Endodermal cell (in vitro differentiated cells): ENCODE measurements around the gene ANKIB1. TPM values are rescaled to one million over a fixed set of nuclear protein-coding genes. Genes with fewer than 3 reads are reported as not detected.

Experiments used
- DNase-seq: peaks from one replicate; pipeline ENCODE4 v3.0.0-alpha.2; 2017
- H3K27ac ChIP-seq: 2 replicates; pipeline ENCODE4 v1.5.1; 2013; ENCODE audit warnings: mild to moderate bottlenecking, low read depth, low read length, moderate library complexity
- H3K27me3 ChIP-seq: 2 replicates; pipeline ENCODE4 v1.6.1; 2013; ENCODE audit warnings: mild to moderate bottlenecking, low read length, moderate library complexity; ENCODE audit not compliant: insufficient read depth, control insufficient read depth, poor library complexity, severe bottlenecking
- H3K36me3 ChIP-seq: 2 replicates; pipeline ENCODE4 v1.7.0; 2013; ENCODE audit warnings: mild to moderate bottlenecking, low read length, moderate library complexity; ENCODE audit not compliant: control insufficient read depth, insufficient read depth
- H3K4me1 ChIP-seq: one replicate; pipeline ENCODE4 v1.7.0; 2013; ENCODE audit warnings: low read length; ENCODE audit not compliant: control insufficient read depth, insufficient read depth
- H3K4me3 ChIP-seq: 2 replicates; pipeline ENCODE4 v1.5.1; 2013; ENCODE audit warnings: mild to moderate bottlenecking, low read length, moderate library complexity
- H3K9ac ChIP-seq: 2 replicates; pipeline ENCODE4 v1.6.1; 2013; ENCODE audit warnings: mild to moderate bottlenecking, low read length, moderate library complexity; ENCODE audit not compliant: poor library complexity, severe bottlenecking; ENCODE audit errors: extremely low read depth
- H3K9me3 ChIP-seq: 2 replicates; pipeline ENCODE4 v1.6.1; 2013; ENCODE audit warnings: mild to moderate bottlenecking, low read length, moderate library complexity; ENCODE audit not compliant: control insufficient read depth
- H3K27ac Mint-ChIP-seq: 2 replicates; pipeline ENCODE4 v1.8.0; 2020; ENCODE audit warnings: mixed read lengths
- H3K27me3 Mint-ChIP-seq: 2 replicates; pipeline ENCODE4 v1.8.0; 2021; ENCODE audit warnings: mild to moderate bottlenecking, mixed read lengths; ENCODE audit not compliant: insufficient read depth
- H3K36me3 Mint-ChIP-seq: 2 replicates; pipeline ENCODE4 v1.8.0; 2020; ENCODE audit warnings: low read depth, mixed read lengths
- H3K4me1 Mint-ChIP-seq: 2 replicates; pipeline ENCODE4 v1.8.0; 2020; ENCODE audit warnings: mixed read lengths
- H3K4me3 Mint-ChIP-seq: 2 replicates; pipeline ENCODE4 v1.8.0; 2020; ENCODE audit warnings: mild to moderate bottlenecking, moderate library complexity, mixed read lengths
- H3K9me3 Mint-ChIP-seq: 2 replicates; pipeline ENCODE4 v1.8.0; 2020; ENCODE audit warnings: mild to moderate bottlenecking, mixed read lengths
- WGBS, 2 experiments: methylation state at CpG; one replicate each; pipeline versions ENCODE4 v1.1.5 to v1.1.7; 2013; ENCODE audit warnings: missing lambda C conversion rate in 2 of 2, mixed read lengths in 1 of 2; ENCODE audit not compliant: insufficient coverage in 1 of 2, insufficient read length in 1 of 2; 5-methylcytosine and 5-hydroxymethylcytosine counted together
- total RNA-seq, 2 donors: library from RNA; stranded (reverse); fragmentation: NEBNext Ultra II Directional in 1 of 2; extraction: Animal tissue kit (Norgen Biotek cat#: 25700) in 1 of 2; gene quantifications; 2 replicates in 1 of 2; 3 replicates in 1 of 2; pipeline ENCODE4 v1.2.1, GENCODE V29; 2021
- TF ChIP-seq, protein P1 (sequence below): fragments of 200-600 bp; sonication (generic); conservative IDR thresholded peaks from 2 replicates; pipeline ENCODE4 v1.5.0; 2021; ENCODE audit warnings: antibody characterized with exemption, mild to moderate bottlenecking

The ANKIB1 gene
- total RNA-seq, 2 donors from 2014 or later = 51.4 to 60.7 TPM

DNA sequence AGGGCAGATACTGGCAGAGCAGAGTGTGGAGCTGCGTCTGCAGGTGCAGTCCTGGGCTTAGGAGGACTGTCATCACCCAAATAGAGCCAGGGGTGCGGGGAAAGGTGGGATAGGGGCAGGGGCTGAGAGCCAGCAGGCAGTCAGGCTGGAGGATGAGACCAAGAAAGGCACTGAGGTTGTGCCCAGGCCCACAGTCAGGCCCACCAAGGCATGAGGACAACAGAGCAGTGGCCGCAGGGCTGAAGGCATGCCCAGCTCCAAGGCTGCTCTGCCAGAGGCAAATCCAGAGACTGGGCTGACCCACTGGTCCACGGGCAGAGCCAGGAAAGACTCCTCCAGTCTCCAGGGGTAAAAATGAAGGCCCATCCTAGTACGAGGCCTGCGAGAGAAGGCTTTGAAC lies 177.2 kb downstream of the ANKIB1 start:
- TF ChIP-seq, protein P1, sequence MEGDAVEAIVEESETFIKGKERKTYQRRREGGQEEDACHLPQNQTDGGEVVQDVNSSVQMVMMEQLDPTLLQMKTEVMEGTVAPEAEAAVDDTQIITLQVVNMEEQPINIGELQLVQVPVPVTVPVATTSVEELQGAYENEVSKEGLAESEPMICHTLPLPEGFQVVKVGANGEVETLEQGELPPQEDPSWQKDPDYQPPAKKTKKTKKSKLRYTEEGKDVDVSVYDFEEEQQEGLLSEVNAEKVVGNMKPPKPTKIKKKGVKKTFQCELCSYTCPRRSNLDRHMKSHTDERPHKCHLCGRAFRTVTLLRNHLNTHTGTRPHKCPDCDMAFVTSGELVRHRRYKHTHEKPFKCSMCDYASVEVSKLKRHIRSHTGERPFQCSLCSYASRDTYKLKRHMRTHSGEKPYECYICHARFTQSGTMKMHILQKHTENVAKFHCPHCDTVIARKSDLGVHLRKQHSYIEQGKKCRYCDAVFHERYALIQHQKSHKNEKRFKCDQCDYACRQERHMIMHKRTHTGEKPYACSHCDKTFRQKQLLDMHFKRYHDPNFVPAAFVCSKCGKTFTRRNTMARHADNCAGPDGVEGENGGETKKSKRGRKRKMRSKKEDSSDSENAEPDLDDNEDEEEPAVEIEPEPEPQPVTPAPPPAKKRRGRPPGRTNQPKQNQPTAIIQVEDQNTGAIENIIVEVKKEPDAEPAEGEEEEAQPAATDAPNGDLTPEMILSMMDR = no peak
- no peaks in the 10 kb centered on the region for H3K36me3 ChIP-seq
- H3K9me3 ChIP-seq = no peaks in the 10 kb centered on the region
- H3K27me3 ChIP-seq = no peaks in the 10 kb centered on the region
- Mint-ChIP-seq H3K27ac (no peak overlapping the region), H3K9me3 (no peaks in the 10 kb centered on the region), H3K27me3 (peaks cover 2% of the 10 kb centered on the region), H3K36me3 (no peaks in the 10 kb centered on the region), H3K4me3 (no peak overlapping the region), H3K4me1 (peaks cover 7% of the 10 kb centered on the region)
- 93 to 100% methylated on average over 1 to 6 of the region's 6 CpGs for WGBS, 2 experiments
- no peak overlapping the region for H3K4me3 ChIP-seq
- no peak for DNase-seq
- no peaks in the 10 kb centered on the region for H3K4me1 ChIP-seq
- no peak overlapping the region for H3K9ac ChIP-seq
- H3K27ac ChIP-seq = no peak overlapping the region

GRCh38 chr7:92423710-92424131 lies 177.9 kb downstream of the ANKIB1 start:
- no peaks in the 10 kb centered on the region for H3K36me3 Mint-ChIP-seq
- H3K36me3 ChIP-seq = no peaks in the 10 kb centered on the region
- no peaks in the 10 kb centered on the region for H3K9me3 Mint-ChIP-seq
- H3K4me1 ChIP-seq = no peaks in the 10 kb centered on the region
- no peaks in the 10 kb centered on the region for H3K9me3 ChIP-seq
- H3K27ac ChIP-seq = no peak overlapping the region
- peak overlapping the region; percentile 67 for H3K4me3 Mint-ChIP-seq
- peak overlapping the region; percentile 77 for H3K4me3 ChIP-seq
- H3K27ac Mint-ChIP-seq = peak overlapping the region; percentile 2
- peaks cover 7% of the 10 kb centered on the region for H3K4me1 Mint-ChIP-seq
- TF ChIP-seq, protein P1 = no peak
- WGBS, 2 experiments = 90 to 94% methylated on average over 5 of the region's 5 CpGs
- H3K27me3 Mint-ChIP-seq = peaks cover 2% of the 10 kb centered on the region
- H3K27me3 ChIP-seq = no peaks in the 10 kb centered on the region
- DNase-seq = no peak
- no peak overlapping the region for H3K9ac ChIP-seq

- H3K4me3 ChIP-seq = no peak overlapping the region
- Mint-ChIP-seq H3K36me3 (no peaks in the 10 kb centered on the region), H3K27ac (no peak overlapping the region), H3K27me3 (peaks cover 2% of the 10 kb centered on the region), H3K9me3 (no peaks in the 10 kb centered on the region), H3K4me1 (peaks cover 7% of the 10 kb centered on the region), H3K4me3 (peak overlapping the region; percentile 67)
- TF ChIP-seq, protein P1 = peak; percentile 33
- H3K36me3 ChIP-seq = no peaks in the 10 kb centered on the region
- DNase-seq = peak; percentile 80
- WGBS, 2 experiments = 85 to 86% methylated on average over 17 to 20 of the region's 20 CpGs
- H3K27me3 ChIP-seq = no peaks in the 10 kb centered on the region
- no peaks in the 10 kb centered on the region for H3K4me1 ChIP-seq
- no peaks in the 10 kb centered on the region for H3K9me3 ChIP-seq
- no peak overlapping the region for H3K9ac ChIP-seq
- H3K27ac ChIP-seq = no peak overlapping the region
Observed at GRCh38 chr7:92425311-92425947, 179.7 kb downstream of the ANKIB1 start.
